Right lobe of liver (tissue), 4 donors: ENCODE measurements around the gene MAPKAPK2.

Source experiments
- POLR2A ChIP-seq: fragments of 450-650 bp; IDR thresholded peaks from one replicate; pipeline ENCODE4 v1.6.1; 2017; ENCODE audit warnings: antibody characterized with exemption, mild to moderate bottlenecking
- TF ChIP-seq, protein P1 (sequence below), 4 donors: fragments of 200-600 bp in 3 of 4; fragments of 450-650 bp in 1 of 4; IDR thresholded peaks; one replicate each; pipeline versions ENCODE4 v1.5.1 to v1.8.0; 2016 to 2022; ENCODE audit warnings: antibody characterized with exemption in 4 of 4, mild to moderate bottlenecking in 2 of 4
- donor health status: DM: no; HTN: no; CAD: no.
- donor health status: DM: no; HTN: no; CAD: no.
- donor health status: DM: no; HTN: yes; CAD: no.

GRCh38 chr1:206635080-206635977 lies 49.4 kb upstream of the MAPKAPK2 start, which contains the start of gene DYRK3:
- TF ChIP-seq, protein P1, sequence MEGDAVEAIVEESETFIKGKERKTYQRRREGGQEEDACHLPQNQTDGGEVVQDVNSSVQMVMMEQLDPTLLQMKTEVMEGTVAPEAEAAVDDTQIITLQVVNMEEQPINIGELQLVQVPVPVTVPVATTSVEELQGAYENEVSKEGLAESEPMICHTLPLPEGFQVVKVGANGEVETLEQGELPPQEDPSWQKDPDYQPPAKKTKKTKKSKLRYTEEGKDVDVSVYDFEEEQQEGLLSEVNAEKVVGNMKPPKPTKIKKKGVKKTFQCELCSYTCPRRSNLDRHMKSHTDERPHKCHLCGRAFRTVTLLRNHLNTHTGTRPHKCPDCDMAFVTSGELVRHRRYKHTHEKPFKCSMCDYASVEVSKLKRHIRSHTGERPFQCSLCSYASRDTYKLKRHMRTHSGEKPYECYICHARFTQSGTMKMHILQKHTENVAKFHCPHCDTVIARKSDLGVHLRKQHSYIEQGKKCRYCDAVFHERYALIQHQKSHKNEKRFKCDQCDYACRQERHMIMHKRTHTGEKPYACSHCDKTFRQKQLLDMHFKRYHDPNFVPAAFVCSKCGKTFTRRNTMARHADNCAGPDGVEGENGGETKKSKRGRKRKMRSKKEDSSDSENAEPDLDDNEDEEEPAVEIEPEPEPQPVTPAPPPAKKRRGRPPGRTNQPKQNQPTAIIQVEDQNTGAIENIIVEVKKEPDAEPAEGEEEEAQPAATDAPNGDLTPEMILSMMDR (IDR thresholded peaks at IDR 0.05): peak in 1 of 4 donors; percentile 10
- TF ChIP-seq POLR2A: peak; percentile 96
